Measurements from ENCODE around the gene ZCCHC14. TPM values are rescaled to one million over a fixed set of nuclear protein-coding genes. Genes with fewer than 3 reads are reported as not detected.

The ZCCHC14 gene
- total and polyA plus RNA-seq, 10 of the 15 experiments (the other 5 are each of a cell fraction or from before 2014, with no cell fraction given) = 0.02 to 0.26 (median 0.05) TPM; not detected in 3

DNA sequence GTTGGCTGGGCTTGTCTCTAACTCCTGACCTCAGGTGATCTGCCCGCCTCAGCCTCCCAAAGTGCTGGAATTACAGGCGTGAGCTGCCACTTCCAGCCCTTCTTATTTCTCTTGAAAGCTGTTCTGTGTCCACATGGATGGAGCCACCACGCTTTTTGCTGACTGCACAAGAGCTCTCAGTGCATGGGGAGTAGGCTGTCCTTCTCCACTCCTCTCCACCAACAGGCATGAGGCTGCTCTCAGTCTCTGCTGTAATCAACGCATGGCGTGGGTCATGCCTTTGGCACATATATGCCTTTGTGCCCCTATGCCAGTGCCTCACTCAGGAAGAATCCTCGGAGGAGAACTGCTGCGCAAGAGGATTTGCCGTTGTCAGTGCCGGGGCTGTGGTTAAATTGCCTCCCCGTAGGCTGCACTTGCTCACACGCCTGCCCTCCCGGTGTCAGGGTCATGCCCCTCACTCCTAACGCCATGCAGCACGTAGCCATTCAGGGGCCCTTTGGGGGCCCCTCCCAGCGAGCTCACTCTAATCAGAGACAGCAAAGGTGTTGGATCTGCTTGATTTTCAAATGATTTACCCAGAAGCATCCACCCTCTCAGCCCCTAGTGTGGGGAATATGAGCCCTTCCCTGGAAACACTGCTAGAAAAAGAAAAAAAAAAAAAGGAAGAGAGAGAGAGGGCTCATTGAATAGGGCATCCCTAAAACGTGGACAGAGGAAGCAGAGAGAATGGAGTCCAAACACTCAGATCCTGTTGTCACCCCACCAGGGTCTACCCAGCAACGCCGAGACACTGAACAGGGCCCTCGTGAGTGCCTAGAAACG, 47.5 kb upstream of the ZCCHC14 start:
- no peak for FAIRE-seq
- no peak overlapping the region for H2AFZ ChIP-seq (ENCODE audit: control insufficient read depth, low read depth, low read length)
- no peak for ATAC-seq
- H3K4me1 ChIP-seq (ENCODE audit: control insufficient read depth, insufficient read depth, low read length) = no peaks in the 10 kb centered on the region
- ChIA-PET POLR2A (interaction anchor here (0.6 kb wide), 1 partner anchor 1041 kb away, joined by 6 read pairs; no protein-coding TSS in a partner anchor), RAD21 (ENCODE audit: unreplicated experiment) (no interaction called here), SMC1A (ENCODE audit: uncharacterized antibody, unreplicated experiment) (interaction anchor here (0.6 to 0.7 kb wide), 2 partner anchors 70 to 584 kb away, joined by 3 read pairs; no protein-coding TSS in a partner anchor), CTCF (no interaction called here)
- intact Hi-C loops (cut with micrococcal nuclease; ENCODE audit: unreplicated experiment) = no loop called here
- peaks cover 4 to 5% of the 10 kb centered on the region in 2 experiments; a peak in 2 of 4 replicates for H3K27me3 ChIP-seq (replicated peaks in 1 of 2; ENCODE audit: control insufficient read depth in 2 of 2, insufficient read depth in 2 of 2, low read length in 1 of 2)
- H3K27ac ChIP-seq (ENCODE audit: control insufficient read depth, insufficient read depth) = no peak overlapping the region
- no peak overlapping the region for H3K9ac ChIP-seq (ENCODE audit: control insufficient read depth, insufficient read depth, low read length)
- no TSS peak for BruUV-seq (replicated peaks)
- in situ Hi-C loops (cut with MboI) = no loop called here
- no peaks in the 10 kb centered on the region for H4K20me1 ChIP-seq (ENCODE audit: control insufficient read depth, insufficient read depth)
- H3K9me3 ChIP-seq (replicated peaks; ENCODE audit: control insufficient read depth, insufficient read depth, low read length) = peaks cover 2% of the 10 kb centered on the region; the same call in 1 of the 3 replicates
- no peaks in the 10 kb centered on the region for H3K79me2 ChIP-seq (ENCODE audit: control insufficient read depth, insufficient read depth, low read length)
- TF ChIP-seq SREBF2 (IDR thresholded peaks at IDR 0.05; ENCODE audit: low read length) = no peak
- TF ChIP-seq, protein P1, sequence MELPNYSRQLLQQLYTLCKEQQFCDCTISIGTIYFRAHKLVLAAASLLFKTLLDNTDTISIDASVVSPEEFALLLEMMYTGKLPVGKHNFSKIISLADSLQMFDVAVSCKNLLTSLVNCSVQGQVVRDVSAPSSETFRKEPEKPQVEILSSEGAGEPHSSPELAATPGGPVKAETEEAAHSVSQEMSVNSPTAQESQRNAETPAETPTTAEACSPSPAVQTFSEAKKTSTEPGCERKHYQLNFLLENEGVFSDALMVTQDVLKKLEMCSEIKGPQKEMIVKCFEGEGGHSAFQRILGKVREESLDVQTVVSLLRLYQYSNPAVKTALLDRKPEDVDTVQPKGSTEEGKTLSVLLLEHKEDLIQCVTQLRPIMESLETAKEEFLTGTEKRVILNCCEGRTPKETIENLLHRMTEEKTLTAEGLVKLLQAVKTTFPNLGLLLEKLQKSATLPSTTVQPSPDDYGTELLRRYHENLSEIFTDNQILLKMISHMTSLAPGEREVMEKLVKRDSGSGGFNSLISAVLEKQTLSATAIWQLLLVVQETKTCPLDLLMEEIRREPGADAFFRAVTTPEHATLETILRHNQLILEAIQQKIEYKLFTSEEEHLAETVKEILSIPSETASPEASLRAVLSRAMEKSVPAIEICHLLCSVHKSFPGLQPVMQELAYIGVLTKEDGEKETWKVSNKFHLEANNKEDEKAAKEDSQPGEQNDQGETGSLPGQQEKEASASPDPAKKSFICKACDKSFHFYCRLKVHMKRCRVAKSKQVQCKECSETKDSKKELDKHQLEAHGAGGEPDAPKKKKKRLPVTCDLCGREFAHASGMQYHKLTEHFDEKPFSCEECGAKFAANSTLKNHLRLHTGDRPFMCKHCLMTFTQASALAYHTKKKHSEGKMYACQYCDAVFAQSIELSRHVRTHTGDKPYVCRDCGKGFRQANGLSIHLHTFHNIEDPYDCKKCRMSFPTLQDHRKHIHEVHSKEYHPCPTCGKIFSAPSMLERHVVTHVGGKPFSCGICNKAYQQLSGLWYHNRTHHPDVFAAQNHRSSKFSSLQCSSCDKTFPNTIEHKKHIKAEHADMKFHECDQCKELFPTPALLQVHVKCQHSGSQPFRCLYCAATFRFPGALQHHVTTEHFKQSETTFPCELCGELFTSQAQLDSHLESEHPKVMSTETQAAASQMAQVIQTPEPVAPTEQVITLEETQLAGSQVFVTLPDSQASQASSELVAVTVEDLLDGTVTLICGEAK (IDR thresholded peaks at IDR 0.05; ENCODE audit: borderline replicate concordance) = no peak
- TF ChIP-seq IKZF2 (IDR thresholded peaks at IDR 0.05) = no peak
- TF ChIP-seq RAD51 (IDR thresholded peaks at IDR 0.05) = no peak
- no peak for TF ChIP-seq BMI1 (IDR thresholded peaks at IDR 0.05; ENCODE audit: borderline replicate concordance)
- no peak for TF ChIP-seq TCF12 (IDR thresholded peaks at IDR 0.05; ENCODE audit: low read depth, low read length)
- no peak for TF ChIP-seq BHLHE40 (IDR thresholded peaks at IDR 0.05; ENCODE audit: borderline replicate concordance in 1 of 2, low read depth in 2 of 2, low read length in 1 of 2)
- H3K36me3 ChIP-seq (ENCODE audit: control insufficient read depth in 2 of 2, insufficient read depth in 2 of 2, low read length in 1 of 2) = no peaks in the 10 kb centered on the region
- DNase-seq (ENCODE audit: low read depth, low spot score) = no peak
- H3K4me2 ChIP-seq (ENCODE audit: control insufficient read depth, insufficient read depth) = no peak overlapping the region
- 32% methylated on average over 20 of the region's 20 CpGs for WGBS (ENCODE audit: insufficient coverage, insufficient replicate concordance, low lambda C conversion rate, missing lambda C conversion rate)
- H3K4me3 ChIP-seq = no peak overlapping the region
